HEK293T (cell line): ENCODE results near the gene POU6F1.
A peak's percentile ranks its signal among the peaks of the same experiment; 100 is the strongest.
"Not testable (repeated sequence)": the region's sequence is repeated elsewhere in the genome, so short reads cannot be mapped to it uniquely, and the experiment has no call there.

Experiments used
- CTCF ChIA-PET: fragments of 350-600 bp; formaldehyde crosslinking; extraction: SDS; loops from one replicate; lab custom pipeline; 2021; ENCODE audit warnings: antibody characterized with exemption, inconsistent platforms; lab: Yijun Ruan, JAX
- POLR2A ChIA-PET: fragments of 350-600 bp; formaldehyde crosslinking; extraction: SDS; loops from one replicate; lab custom pipeline; 2020; ENCODE audit warnings: antibody characterized with exemption, inconsistent platforms; lab: Yijun Ruan, JAX
- DNase-seq: peaks from one replicate; pipeline ENCODE4 v3.0.0; 2012; ENCODE audit warnings: mixed read lengths; ENCODE audit errors: extremely low spot score
- ARNT ChIP-seq: fragments of 450-650 bp; IDR thresholded peaks from 2 replicates; pipeline ENCODE4 v1.6.1; 2017; ENCODE audit warnings: mild to moderate bottlenecking
- BHLHE40 ChIP-seq: fragments of 450-650 bp; IDR thresholded peaks from 2 replicates; pipeline ENCODE4 v1.6.1; 2016; ENCODE audit warnings: mild to moderate bottlenecking, moderate library complexity, borderline replicate concordance
- CTBP1 ChIP-seq: fragments of 450-650 bp; IDR thresholded peaks from 2 replicates; pipeline ENCODE4 v1.6.1; 2016; ENCODE audit warnings: borderline replicate concordance
- ELF4 ChIP-seq: fragments of 450-650 bp; IDR thresholded peaks from 2 replicates; pipeline ENCODE4 v1.6.1; 2017; ENCODE audit warnings: antibody characterized with exemption
- FOXA1 ChIP-seq: fragments of 450-650 bp; IDR thresholded peaks from 2 replicates; pipeline ENCODE4 v1.6.1; 2016; ENCODE audit warnings: mild to moderate bottlenecking
- FOXK2 ChIP-seq: fragments of 450-650 bp; IDR thresholded peaks from 2 replicates; pipeline ENCODE4 v1.6.1; 2016; ENCODE audit warnings: mild to moderate bottlenecking
- FOXM1 ChIP-seq: fragments of 450-650 bp; IDR thresholded peaks from 2 replicates; pipeline ENCODE4 v1.6.1; 2017; ENCODE audit warnings: mild to moderate bottlenecking, borderline replicate concordance
- HDGF ChIP-seq: fragments of 450-650 bp; IDR thresholded peaks from 2 replicates; pipeline ENCODE4 v1.6.1; 2017; ENCODE audit warnings: antibody characterized with exemption, borderline replicate concordance
- L3MBTL2 ChIP-seq: fragments of 450-650 bp; conservative IDR thresholded peaks from 2 replicates; pipeline ENCODE4 v1.6.1; 2016; ENCODE audit warnings: mild to moderate bottlenecking
- NFRKB ChIP-seq: fragments of 450-650 bp; IDR thresholded peaks from 2 replicates; pipeline ENCODE4 v1.6.1; 2016; ENCODE audit warnings: mild to moderate bottlenecking, moderate library complexity
- PKNOX1 ChIP-seq: fragments of 450-650 bp; IDR thresholded peaks from 2 replicates; pipeline ENCODE4 v1.6.1; 2016
- SP1 ChIP-seq: fragments of 450-650 bp; IDR thresholded peaks from 2 replicates; pipeline ENCODE4 v1.6.1; 2017
- SUZ12 ChIP-seq: fragments of 450-650 bp; IDR thresholded peaks from 2 replicates; pipeline ENCODE4 v1.6.1; 2016; ENCODE audit warnings: mild to moderate bottlenecking
- TARDBP ChIP-seq: fragments of 450-650 bp; IDR thresholded peaks from 2 replicates; pipeline ENCODE4 v1.6.1; 2016
- ZNF384 ChIP-seq: fragments of 450-650 bp; IDR thresholded peaks from 2 replicates; pipeline ENCODE4 v1.6.1; 2016

Gene POU6F1

GRCh38 chr12:51217968-51218606, at the start of gene POU6F1:
TSS of gene POU6F1 (minus strand) at chr12:51218062. CDS start at chr12:51206836, 11,226 bp downstream.
- peak; percentile 53; the same call in 1 of the 2 replicates for TF ChIP-seq ZNF384
- 0 out of 2 replicates have a peak, but pooled peaks have one; percentile 30 for TF ChIP-seq HDGF
- TF ChIP-seq FOXA1, result no peak
- no peak for TF ChIP-seq FOXM1
- TF ChIP-seq BHLHE40, result no peak
- no peak for TF ChIP-seq TARDBP
- TF ChIP-seq L3MBTL2, result 0 out of 2 replicates have a peak, but pooled peaks have one; percentile 22
- ChIA-PET POLR2A (interaction anchor here (0.5 to 2.6 kb wide), 14 partner anchors 8 to 192 kb away, joined by 3 to 21 read pairs (median 4); partner anchors contain the start of genes CSRNP2, DAZAP2 and SLC11A2), CTCF (interaction anchor here (0.6 to 1.3 kb wide), 3 partner anchors 11 to 129 kb away, joined by 3 to 5 read pairs (median 3); no protein-coding TSS in a partner anchor)
- peak; percentile 89 for DNase-seq

- ChIA-PET POLR2A (no interaction called here), CTCF (no interaction called here)
- no peak for TF ChIP-seq ELF4
- TF ChIP-seq L3MBTL2, result no peak
- no peak for TF ChIP-seq ARNT
- no peak for DNase-seq
These were observed 47.2 kb upstream of the POU6F1 start for GRCh38 chr12:51265024-51265423.

GRCh38 chr12:51264297-51264696, 46.4 kb upstream of the POU6F1 start:
- DNase-seq, result no peak
- CTCF ChIA-PET, result interaction anchor here (1.0 kb wide), 1 partner anchor 14 kb away, joined by 3 read pairs; no protein-coding TSS in a partner anchor
- POLR2A ChIA-PET, result interaction anchor here (0.7 kb wide), 1 partner anchor 215 kb away, joined by 3 read pairs; no protein-coding TSS in a partner anchor

GRCh38 chr12:51263341-51263740, 45.5 kb upstream of the POU6F1 start:
- no peak for DNase-seq
- CTCF ChIA-PET, result interaction anchor here (1.0 to 1.2 kb wide), 2 partner anchors 15 to 87 kb away, joined by 3 read pairs; no protein-coding TSS in a partner anchor
- TF ChIP-seq CTBP1 (no peak), TARDBP (no peak), L3MBTL2 (no peak), ELF4 (no peak)
- POLR2A ChIA-PET, result no interaction called here

More at GRCh38 chr12:51264297-51264696, 46.4 kb upstream of the POU6F1 start:
- no peak for TF ChIP-seq SP1
- TF ChIP-seq SUZ12, result no peak

- CTCF ChIA-PET, result interaction anchor here (0.6 to 1.2 kb wide), 2 partner anchors 68 to 87 kb away, joined by 3 read pairs; no protein-coding TSS in a partner anchor
- DNase-seq, result no peak
These were observed 44.9 kb upstream of the POU6F1 start for GRCh38 chr12:51262758-51263177.

GRCh38 chr12:51259600-51259999, 41.7 kb upstream of the POU6F1 start:
- ChIA-PET POLR2A (interaction anchor here (0.6 kb wide), 1 partner anchor 42 kb away, joined by 3 read pairs; no protein-coding TSS in a partner anchor), CTCF (interaction anchor here (0.6 kb wide), 1 partner anchor 419 kb away, joined by 3 read pairs; no protein-coding TSS in a partner anchor)
- DNase-seq, result not testable (repeated sequence)

More at GRCh38 chr12:51262758-51263177, 44.9 kb upstream of the POU6F1 start:
- TF ChIP-seq L3MBTL2 (no peak), ELF4 (no peak), HDGF (no peak), FOXK2 (no peak), SUZ12 (no peak), NFRKB (no peak)
- POLR2A ChIA-PET, result interaction anchor here (0.7 kb wide), 1 partner anchor 91 kb away, joined by 3 read pairs; no protein-coding TSS in a partner anchor

GRCh38 chr12:51254536-51254935, 36.7 kb upstream of the POU6F1 start:
- POLR2A ChIA-PET, result no interaction called here
- no peak for TF ChIP-seq TARDBP
- TF ChIP-seq SP1, result no peak
- TF ChIP-seq FOXM1, result no peak
- no peak for DNase-seq
- CTCF ChIA-PET, result interaction anchor here (0.6 kb wide), 2 partner anchors 12 to 203 kb away, joined by 3 to 4 read pairs; no protein-coding TSS in a partner anchor

- ChIA-PET POLR2A (interaction anchor here (0.8 to 1.1 kb wide), 2 partner anchors 81 to 171 kb away, joined by 3 to 4 read pairs; no protein-coding TSS in a partner anchor), CTCF (interaction anchor here (0.5 to 0.7 kb wide), 5 partner anchors 15 to 198 kb away, joined by 3 to 7 read pairs (median 4); partner anchors contain the start of gene DAZAP2)
- no peak for DNase-seq
- TF ChIP-seq L3MBTL2 (no peak), HDGF (no peak), FOXA1 (no peak), PKNOX1 (no peak), BHLHE40 (no peak)
These were observed 35.4 kb upstream of the POU6F1 start for GRCh38 chr12:51253276-51253675.
